Measurements from ENCODE around the gene BPI.
"Not testable (repeated sequence)": the region's sequence is repeated elsewhere in the genome, so short reads cannot be mapped to it uniquely, and the experiment has no call there.

GRCh38 chr20:38339521-38339896, 35.6 kb downstream of the BPI start:
- TF ChIP-seq CTCF (conservative IDR thresholded peaks at IDR 0.05; ENCODE audit: low read length); EZH2phosphoT487 (IDR thresholded peaks at IDR 0.05; ENCODE audit: borderline replicate concordance, low read depth, low read length): not testable (repeated sequence)

Measured in OCI-LY7 (cell line).